IMR-90 (cell line): ENCODE measurements around the gene RTN4IP1. TPM values are rescaled to one million over a fixed set of nuclear protein-coding genes. Genes with fewer than 3 reads are reported as not detected.

Experiments used
- ATAC-seq: fragments of 200-7000 bp; cut with Tn5 transposase; 2 replicates; pipeline ENCODE4 v1.9.1; 2020; ENCODE audit warnings: low read depth, mild to moderate bottlenecking, moderate library complexity
- BruUV-seq: library from RNA; stranded (reverse); fragments of 400-500 nt; replicated peaks from 2 replicates; lab custom pipeline; 2021; lab: Mats Ljungman, UMichigan
- CTCF ChIA-PET: fragments of 300-600 bp; formaldehyde crosslinking; extraction: SDS; loops from one replicate; lab custom pipeline; 2021; ENCODE audit warnings: antibody characterized with exemption; lab: Yijun Ruan, JAX
- POLR2A ChIA-PET: fragments of 300-600 bp; sonication (Branson Sonifier 250); formaldehyde crosslinking; loops from one replicate; lab custom pipeline; 2022; ENCODE audit warnings: antibody characterized with exemption; ENCODE audit not compliant: unreplicated experiment; lab: Charles Lee
- DNase-seq: peaks from one replicate; pipeline ENCODE4 v3.0.0; 2013
- H2AFZ ChIP-seq: replicated peaks from 2 replicates; pipeline ENCODE3; 2013; ENCODE audit warnings: low read length, mild to moderate bottlenecking; ENCODE audit not compliant: poor library complexity
- H2AK5ac ChIP-seq: 2 replicates; pipeline ENCODE4 v1.6.1; 2013; ENCODE audit warnings: low read depth, low read length, inconsistent platforms
- H2AK9ac ChIP-seq: replicated peaks from 2 replicates; pipeline ENCODE3; 2013; ENCODE audit warnings: mild to moderate bottlenecking, low read depth, low read length, moderate library complexity; ENCODE audit not compliant: poor library complexity
- H2BK120ac ChIP-seq: 2 replicates; pipeline ENCODE4 v1.6.1; 2013; ENCODE audit warnings: low read depth, low read length, inconsistent platforms
- H2BK15ac ChIP-seq: 3 replicates; pipeline ENCODE4 v1.6.1; 2013; ENCODE audit warnings: low read depth, low read length, inconsistent platforms
- H2BK20ac ChIP-seq: 2 replicates; pipeline ENCODE4 v1.6.1; 2013; ENCODE audit warnings: low read depth, mild to moderate bottlenecking, inconsistent platforms, low read length, moderate library complexity
- H2BK5ac ChIP-seq: 2 replicates; pipeline ENCODE4 v1.6.1; 2013; ENCODE audit warnings: mild to moderate bottlenecking, low read depth, low read length, inconsistent platforms; ENCODE audit not compliant: poor library complexity, severe bottlenecking
- H3K14ac ChIP-seq: replicated peaks from 2 replicates; pipeline ENCODE4 v1.6.1; 2013; ENCODE audit warnings: low read depth, low read length, inconsistent platforms
- H3K18ac ChIP-seq: 2 replicates; pipeline ENCODE4 v1.6.1; 2013; ENCODE audit warnings: low read depth, low read length, control low read depth
- H3K23ac ChIP-seq: 2 replicates; pipeline ENCODE4 v1.6.1; 2013; ENCODE audit warnings: low read depth, low read length, inconsistent platforms
- H3K27ac ChIP-seq: 2 replicates; pipeline ENCODE4 v1.5.1; 2013; ENCODE audit warnings: mild to moderate bottlenecking, control low read depth, low read length; ENCODE audit not compliant: insufficient read depth
- H3K27me3 ChIP-seq: 2 replicates; pipeline ENCODE4 v1.6.1; 2013; ENCODE audit warnings: low read length; ENCODE audit not compliant: control insufficient read depth, insufficient read depth
- H3K36me3 ChIP-seq: 2 replicates; pipeline ENCODE4 v1.6.1; 2013; ENCODE audit warnings: low read length, mixed read lengths; ENCODE audit not compliant: control insufficient read depth, insufficient read depth
- H3K4ac ChIP-seq: 2 replicates; pipeline ENCODE4 v1.6.1; 2013; ENCODE audit warnings: low read depth, low read length, inconsistent platforms
- H3K4me1 ChIP-seq: 2 replicates; pipeline ENCODE4 v1.6.1; 2013; ENCODE audit warnings: low read length, mixed read lengths; ENCODE audit not compliant: control insufficient read depth, insufficient read depth
- H3K4me2 ChIP-seq: 2 replicates; pipeline ENCODE4 v1.6.1; 2013; ENCODE audit warnings: low read depth, mild to moderate bottlenecking, control low read depth, low read length, moderate library complexity
- H3K4me3 ChIP-seq: 2 replicates; pipeline ENCODE4 v1.5.1; 2013; ENCODE audit warnings: low read depth, mild to moderate bottlenecking, control low read depth, low read length, moderate library complexity; ENCODE audit not compliant: insufficient read depth
- H3K56ac ChIP-seq: 2 replicates; pipeline ENCODE4 v1.6.1; 2013; ENCODE audit warnings: low read length, inconsistent platforms; ENCODE audit not compliant: insufficient read depth; ENCODE audit errors: extremely low read depth
- H3K79me1 ChIP-seq, 2 experiments: 2 replicates each; pipeline ENCODE4 v1.6.1; 2013; ENCODE audit warnings: low read length in 2 of 2, inconsistent platforms in 1 of 2, low read depth in 1 of 2
- H3K9ac ChIP-seq: 2 replicates; pipeline ENCODE4 v1.6.1; 2013; ENCODE audit warnings: low read depth, low read length, control low read depth
- H3K9me1 ChIP-seq: 2 replicates; pipeline ENCODE4 v1.6.1; 2013; ENCODE audit warnings: low read length, inconsistent platforms; ENCODE audit not compliant: insufficient read depth
- H3K9me3 ChIP-seq: 2 replicates; pipeline ENCODE4 v1.6.1; 2013; ENCODE audit warnings: low read length; ENCODE audit not compliant: control insufficient read depth, insufficient read depth
- H4K20me1 ChIP-seq: 2 replicates; pipeline ENCODE4 v1.6.1; 2013; ENCODE audit warnings: low read length, inconsistent platforms; ENCODE audit not compliant: insufficient read depth
- H4K5ac ChIP-seq: 2 replicates; pipeline ENCODE4 v1.6.1; 2013; ENCODE audit warnings: mild to moderate bottlenecking, low read depth, low read length, control low read depth
- H4K8ac ChIP-seq, 2 experiments: 2 replicates each; pipeline ENCODE4 v1.6.1; 2013; ENCODE audit warnings: low read depth in 2 of 2, low read length in 2 of 2, control low read depth in 1 of 2, inconsistent platforms in 1 of 2
- H4K91ac ChIP-seq: 2 replicates; pipeline ENCODE4 v1.6.1; 2013; ENCODE audit warnings: low read depth, low read length, inconsistent platforms; ENCODE audit not compliant: insufficient read depth
- MAFK ChIP-seq: IDR thresholded peaks from 2 replicates; pipeline ENCODE4 v1.6.1; 2012; ENCODE audit warnings: low read depth, low read length, improper control_type of control experiment
- NFE2L2 ChIP-seq: fragments of 150-350 bp; IDR thresholded peaks from 2 replicates; pipeline ENCODE4 v1.6.1; 2016; ENCODE audit warnings: low read depth, mild to moderate bottlenecking, low read length
- POLR2A ChIP-seq: IDR thresholded peaks from 2 replicates; pipeline ENCODE4 v1.6.1; 2012; ENCODE audit warnings: mild to moderate bottlenecking, low read depth, low read length
- RCOR1 ChIP-seq: IDR thresholded peaks from 2 replicates; pipeline ENCODE4 v1.6.1; 2012; ENCODE audit warnings: mild to moderate bottlenecking, low read length, improper control_type of control experiment; ENCODE audit not compliant: insufficient replicate concordance
- RFX5 ChIP-seq: IDR thresholded peaks from 2 replicates; pipeline ENCODE4 v1.8.0; 2012; ENCODE audit warnings: low read depth, mild to moderate bottlenecking, low read length, moderate library complexity
- dilution Hi-C: fragments of 300-500 bp; cut with HindIII; formaldehyde crosslinking; loops from one replicate; pipeline ENCODE4 v1.14.3; 2018; ENCODE audit warnings: low sequenced_read_pairs; ENCODE audit not compliant: unreplicated experiment
- in situ Hi-C: fragments of 300-500 bp; cut with MboI; formaldehyde crosslinking; loops from 3 replicates; pipeline ENCODE4 v1.14.3; 2019; ENCODE audit warnings: low sequenced_read_pairs, inconsistent platforms, mixed read lengths
- intact Hi-C: fragments of 100-400 bp; cut with micrococcal nuclease; formaldehyde crosslinking; loops from 2 replicates; pipeline ENCODE4 v1.10.0; 2022
- polyA plus RNA-seq, 3 experiments: library from polyadenylated mRNA; depleted of rRNA; stranded (reverse); fragments of >200 nt; gene quantifications; 2 replicates each; pipeline ENCODE4 v1.2.3, GENCODE V29; 2012; ENCODE audit warnings: low replicate concordance in 1 of 3
- total RNA-seq: library from RNA; depleted of rRNA; stranded (reverse); fragments of >200 nt; gene quantifications from 2 replicates; pipeline ENCODE4 v1.2.3, GENCODE V29; 2012
- TF ChIP-seq, protein P1 (sequence below): fragments of 150-350 bp; IDR thresholded peaks from 2 replicates; pipeline ENCODE4 v1.6.1; 2016; ENCODE audit warnings: low read depth, mild to moderate bottlenecking, low read length, moderate library complexity, borderline replicate concordance

The RTN4IP1 gene
- total and polyA plus RNA-seq, 2 of the 4 experiments (the other 2 are of a cell fraction): 5.7 to 9.9 TPM

DNA sequence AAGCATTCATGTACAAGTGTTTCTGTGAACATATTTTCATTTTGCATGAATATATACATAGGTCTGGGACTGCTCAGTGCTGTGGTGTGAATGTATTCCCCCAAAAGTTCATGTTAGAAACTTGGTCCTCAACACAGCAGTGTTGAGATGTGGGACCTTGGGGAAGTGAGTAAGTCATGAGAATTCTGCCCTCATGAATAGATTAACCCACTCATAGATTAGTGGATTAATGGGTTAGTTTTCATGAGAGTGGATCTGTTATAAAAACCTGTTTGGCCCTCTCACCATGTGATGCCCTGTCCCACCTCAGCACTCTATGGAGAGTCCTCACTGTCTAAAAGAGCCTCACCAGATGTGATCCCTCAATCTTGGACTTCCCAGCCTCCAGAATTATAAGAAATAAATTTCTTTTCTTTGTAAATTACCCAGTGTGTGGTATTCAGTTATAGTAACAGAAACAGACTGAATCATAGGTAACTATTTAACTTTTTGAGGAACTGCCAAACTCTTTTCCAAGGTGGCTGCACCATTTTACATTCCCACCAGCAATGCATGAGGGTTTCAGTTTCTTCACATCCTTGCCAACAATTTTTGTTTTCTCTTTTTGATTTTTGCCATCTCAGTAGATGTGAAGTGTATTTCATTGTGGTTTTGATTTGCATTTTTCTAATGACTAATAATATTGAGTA lies 45.4 kb upstream of the RTN4IP1 start:
- Histone ChIP-seq H3K56ac (no peak overlapping the region), H3K27ac (no peak overlapping the region), H4K8ac (no peak overlapping the region), H3K14ac (no peak overlapping the region), H4K5ac (no peak overlapping the region), H3K27me3 (no peaks in the 10 kb centered on the region), H3K9me1 (no peaks in the 10 kb centered on the region), H3K4me3 (no peak overlapping the region), H2BK15ac (no peak overlapping the region), H2AK9ac (no peak overlapping the region), H2AFZ (no peak overlapping the region), H4K20me1 (no peaks in the 10 kb centered on the region), H4K91ac (no peak overlapping the region), H2BK20ac (no peak overlapping the region), H2BK5ac (no peak overlapping the region), H2AK5ac (no peak overlapping the region), H3K4ac (no peak overlapping the region), H2BK120ac (no peak overlapping the region), H3K79me1 (no peaks in the 10 kb centered on the region), H3K23ac (no peak overlapping the region), H3K18ac (no peak overlapping the region), H3K9ac (no peak overlapping the region), H3K9me3 (no peaks in the 10 kb centered on the region), H3K4me1 (no peaks in the 10 kb centered on the region), H3K36me3 (no peaks in the 10 kb centered on the region), H3K4me2 (no peak overlapping the region)
- TF ChIP-seq NFE2L2 (no peak), POLR2A (no peak), RCOR1 (no peak), MAFK (no peak), RFX5 (no peak)
- TF ChIP-seq, protein P1, sequence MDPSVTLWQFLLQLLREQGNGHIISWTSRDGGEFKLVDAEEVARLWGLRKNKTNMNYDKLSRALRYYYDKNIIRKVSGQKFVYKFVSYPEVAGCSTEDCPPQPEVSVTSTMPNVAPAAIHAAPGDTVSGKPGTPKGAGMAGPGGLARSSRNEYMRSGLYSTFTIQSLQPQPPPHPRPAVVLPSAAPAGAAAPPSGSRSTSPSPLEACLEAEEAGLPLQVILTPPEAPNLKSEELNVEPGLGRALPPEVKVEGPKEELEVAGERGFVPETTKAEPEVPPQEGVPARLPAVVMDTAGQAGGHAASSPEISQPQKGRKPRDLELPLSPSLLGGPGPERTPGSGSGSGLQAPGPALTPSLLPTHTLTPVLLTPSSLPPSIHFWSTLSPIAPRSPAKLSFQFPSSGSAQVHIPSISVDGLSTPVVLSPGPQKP: no peak
- in situ Hi-C loops (no loop called here), intact Hi-C loops (no loop called here), dilution Hi-C loops (no loop called here)
- ChIA-PET POLR2A (no interaction called here), CTCF (no interaction called here)
- no peak for DNase-seq
- BruUV-seq: no TSS peak
- ATAC-seq: no peak
